Osteoblast (primary cell): Measurements from ENCODE around the gene SMTN. TPM values are rescaled to one million over a fixed set of nuclear protein-coding genes. Genes with fewer than 3 reads are reported as not detected.
"Not testable (repeated sequence)": the region's sequence is repeated elsewhere in the genome, so short reads cannot be mapped to it uniquely, and the experiment has no call there.

ENCODE experiments used
- DNase-seq: peaks from one replicate; pipeline ENCODE4 v3.0.0; 2011; ENCODE audit warnings: low spot score, mixed read lengths; ENCODE audit not compliant: insufficient read length; ENCODE audit errors: missing footprints
- H2AFZ ChIP-seq: 2 replicates; pipeline ENCODE4 v1.6.0; 2011; ENCODE audit warnings: mild to moderate bottlenecking, low read length
- H3K27ac ChIP-seq: 2 replicates; pipeline ENCODE4 v1.5.1; 2011; ENCODE audit warnings: mild to moderate bottlenecking, low read depth, low read length, moderate library complexity
- H3K27me3 ChIP-seq: 2 replicates; pipeline ENCODE4 v1.6.0; 2012; ENCODE audit warnings: mild to moderate bottlenecking, control low read depth, inconsistent platforms, low read length, moderate library complexity; ENCODE audit not compliant: insufficient read depth
- H3K36me3 ChIP-seq: 2 replicates; pipeline ENCODE4 v1.5.1; 2011; ENCODE audit warnings: mild to moderate bottlenecking, low read length, control low read depth, moderate library complexity; ENCODE audit not compliant: insufficient read depth
- H3K4me1 ChIP-seq: 2 replicates; pipeline ENCODE4 v1.5.1; 2011; ENCODE audit warnings: mild to moderate bottlenecking, low read length, control low read depth, moderate library complexity; ENCODE audit not compliant: insufficient read depth
- H3K4me2 ChIP-seq: 2 replicates; pipeline ENCODE4 v1.6.0; 2011; ENCODE audit warnings: mild to moderate bottlenecking, low read length; ENCODE audit not compliant: insufficient read depth
- H3K4me3 ChIP-seq: fragments of 200-600 bp; sonication (generic); 3 replicates; pipeline ENCODE4 v1.5.1; 2012; ENCODE audit warnings: mild to moderate bottlenecking, low read length, inconsistent platforms; ENCODE audit not compliant: insufficient read depth
- H3K79me2 ChIP-seq: 2 replicates; pipeline ENCODE4 v1.6.0; 2012; ENCODE audit warnings: mild to moderate bottlenecking, low read length, control low read depth, inconsistent platforms; ENCODE audit not compliant: insufficient read depth
- H3K9me3 ChIP-seq: 2 replicates; pipeline ENCODE4 v1.5.1; 2011; ENCODE audit warnings: low read depth, low read length, control low read depth
- H4K20me1 ChIP-seq: 2 replicates; pipeline ENCODE4 v1.6.0; 2012; ENCODE audit warnings: mild to moderate bottlenecking, low read length, control low read depth; ENCODE audit not compliant: insufficient read depth
- total RNA-seq: library from RNA; depleted of rRNA; stranded (reverse); fragments of >200 nt; gene quantifications from 2 replicates; pipeline ENCODE4 v1.2.3, GENCODE V29; 2012
- TF ChIP-seq, protein P1 (sequence below): IDR thresholded peaks from 2 replicates; pipeline ENCODE4 v1.5.1; 2011; ENCODE audit warnings: mild to moderate bottlenecking, low read depth, low read length, moderate library complexity; ENCODE audit errors: extremely low read depth

Gene SMTN
- total RNA-seq, 1 donor: 31.5 TPM

DNA sequence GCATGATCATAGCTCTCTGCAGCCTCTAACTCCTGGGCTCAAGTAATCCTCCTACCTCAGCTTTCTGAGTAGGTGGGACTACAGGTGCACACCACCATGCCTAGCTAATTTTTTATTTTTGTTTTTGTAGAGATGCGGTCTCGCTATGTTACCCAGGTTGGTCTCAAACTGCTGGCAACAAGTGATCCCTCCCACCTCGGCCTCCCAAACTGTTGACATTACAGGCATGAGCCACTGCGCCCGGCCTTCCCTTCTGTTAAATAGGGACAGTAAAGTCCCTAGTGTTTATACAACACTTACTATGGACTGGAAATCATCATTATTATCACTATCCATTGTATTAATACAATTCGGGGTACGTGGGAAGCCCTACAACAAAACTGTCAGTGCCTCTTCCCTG lies 13.6 kb downstream of the SMTN start:
- Histone ChIP-seq H3K27me3 (no peaks in the 10 kb centered on the region), H3K9me3 (no peaks in the 10 kb centered on the region), H2AFZ (no peak overlapping the region), H4K20me1 (peaks cover 23% of the 10 kb centered on the region), H3K36me3 (peaks cover 95% of the 10 kb centered on the region), H3K4me1 (no peaks in the 10 kb centered on the region), H3K4me3 (no peak overlapping the region), H3K27ac (no peak overlapping the region), H3K4me2 (no peak overlapping the region), H3K79me2 (peaks cover 54% of the 10 kb centered on the region)
- TF ChIP-seq, protein P1, sequence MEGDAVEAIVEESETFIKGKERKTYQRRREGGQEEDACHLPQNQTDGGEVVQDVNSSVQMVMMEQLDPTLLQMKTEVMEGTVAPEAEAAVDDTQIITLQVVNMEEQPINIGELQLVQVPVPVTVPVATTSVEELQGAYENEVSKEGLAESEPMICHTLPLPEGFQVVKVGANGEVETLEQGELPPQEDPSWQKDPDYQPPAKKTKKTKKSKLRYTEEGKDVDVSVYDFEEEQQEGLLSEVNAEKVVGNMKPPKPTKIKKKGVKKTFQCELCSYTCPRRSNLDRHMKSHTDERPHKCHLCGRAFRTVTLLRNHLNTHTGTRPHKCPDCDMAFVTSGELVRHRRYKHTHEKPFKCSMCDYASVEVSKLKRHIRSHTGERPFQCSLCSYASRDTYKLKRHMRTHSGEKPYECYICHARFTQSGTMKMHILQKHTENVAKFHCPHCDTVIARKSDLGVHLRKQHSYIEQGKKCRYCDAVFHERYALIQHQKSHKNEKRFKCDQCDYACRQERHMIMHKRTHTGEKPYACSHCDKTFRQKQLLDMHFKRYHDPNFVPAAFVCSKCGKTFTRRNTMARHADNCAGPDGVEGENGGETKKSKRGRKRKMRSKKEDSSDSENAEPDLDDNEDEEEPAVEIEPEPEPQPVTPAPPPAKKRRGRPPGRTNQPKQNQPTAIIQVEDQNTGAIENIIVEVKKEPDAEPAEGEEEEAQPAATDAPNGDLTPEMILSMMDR: no peak
- no peak for DNase-seq

DNA sequence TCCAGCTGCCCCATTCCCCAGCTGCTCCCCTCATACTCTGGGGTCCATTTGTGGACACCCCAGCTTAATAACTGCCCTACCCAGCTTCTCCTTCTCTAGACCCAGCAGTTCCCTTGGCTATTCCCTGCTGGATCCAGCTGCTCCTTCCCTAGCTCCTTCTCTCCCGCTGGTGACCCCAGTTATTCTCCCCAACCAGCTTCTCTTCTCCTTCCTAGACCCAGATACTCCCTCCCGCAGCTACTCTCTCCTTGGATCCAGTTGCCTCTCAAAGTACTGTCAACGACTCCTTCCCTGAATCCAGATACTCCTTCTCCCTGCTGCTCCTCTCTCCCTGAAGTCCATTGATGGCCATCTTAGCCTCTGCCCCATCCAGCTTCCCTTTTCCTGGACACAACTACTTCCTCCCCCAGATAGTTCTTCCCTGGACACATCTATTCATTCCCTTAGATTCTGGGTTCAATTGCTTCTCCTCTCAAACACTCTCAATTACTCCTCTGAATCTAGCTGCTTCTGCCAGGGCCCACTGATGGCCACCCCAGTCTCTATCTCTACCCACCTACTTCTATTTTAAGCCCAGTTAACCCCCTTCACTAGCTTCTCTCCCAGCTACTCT lies 14.6 kb downstream of the SMTN start:
- no peak overlapping the region for H3K4me2 ChIP-seq
- H3K27ac ChIP-seq: no peak overlapping the region
- H3K4me3 ChIP-seq: no peak overlapping the region
- no peaks in the 10 kb centered on the region for H3K9me3 ChIP-seq
- peaks cover 16% of the 10 kb centered on the region for H4K20me1 ChIP-seq
- H3K27me3 ChIP-seq: no peaks in the 10 kb centered on the region
- peak; percentile 84 for DNase-seq
- TF ChIP-seq, protein P1: no peak
- peaks cover 46% of the 10 kb centered on the region for H3K79me2 ChIP-seq
- H3K36me3 ChIP-seq: peaks cover 92% of the 10 kb centered on the region
- no peak overlapping the region for H2AFZ ChIP-seq
- no peaks in the 10 kb centered on the region for H3K4me1 ChIP-seq

DNA sequence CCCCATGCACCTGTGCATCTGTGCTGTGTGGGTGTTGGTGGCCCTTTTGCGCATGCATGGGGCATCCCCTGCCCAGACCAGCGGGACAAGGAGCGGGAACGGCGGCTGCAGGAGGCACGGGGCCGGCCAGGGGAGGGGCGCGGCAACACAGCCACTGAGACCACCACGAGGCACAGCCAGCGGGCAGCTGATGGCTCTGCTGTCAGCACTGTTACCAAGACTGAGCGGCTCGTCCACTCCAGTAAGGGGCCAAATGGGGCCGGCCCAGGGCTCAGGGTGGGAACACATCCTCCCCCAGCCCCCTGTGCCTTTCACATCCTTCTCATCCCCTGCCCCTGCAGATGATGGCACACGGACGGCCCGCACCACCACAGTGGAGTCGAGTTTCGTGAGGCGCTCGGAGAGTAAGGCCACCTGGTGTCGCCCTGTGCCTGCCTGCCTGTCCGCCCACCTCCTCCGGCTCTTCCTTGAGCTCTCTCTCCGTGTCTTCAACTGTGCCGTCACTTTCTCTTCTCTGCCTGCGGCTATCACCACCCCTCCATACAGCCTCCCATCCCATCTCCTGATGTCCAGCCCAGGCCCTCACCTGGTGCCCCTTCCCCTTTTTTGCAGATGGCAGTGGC lies 15.7 kb downstream of the SMTN start:
- peak; percentile 70 for DNase-seq
- Histone ChIP-seq H3K4me3 (no peak overlapping the region), H2AFZ (no peak overlapping the region), H4K20me1 (peaks cover 16% of the 10 kb centered on the region), H3K27me3 (no peaks in the 10 kb centered on the region), H3K36me3 (peaks cover 89% of the 10 kb centered on the region), H3K27ac (no peak overlapping the region), H3K4me1 (peaks cover 1% of the 10 kb centered on the region), H3K9me3 (no peaks in the 10 kb centered on the region), H3K79me2 (peaks cover 39% of the 10 kb centered on the region), H3K4me2 (no peak overlapping the region)
- TF ChIP-seq, protein P1: no peak

DNA sequence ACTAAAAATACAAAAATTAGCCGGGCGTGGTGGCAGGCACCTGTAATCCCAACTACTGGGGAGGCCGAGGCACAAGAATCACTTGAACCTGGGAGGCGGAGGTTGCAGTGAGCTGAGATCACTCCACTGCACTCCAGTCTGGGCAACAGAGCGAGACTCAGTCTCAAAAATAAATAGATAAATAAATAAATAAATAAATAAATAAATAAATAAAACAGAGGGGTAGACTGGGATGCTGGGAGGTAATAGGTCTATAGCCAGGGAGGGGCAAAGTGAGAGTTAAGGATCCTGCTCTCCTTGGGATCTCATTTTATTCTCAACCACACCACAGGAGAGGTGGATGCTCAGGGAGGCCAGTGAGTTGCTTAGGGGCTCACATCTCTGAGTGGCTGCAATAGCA lies 16.4 kb downstream of the SMTN start:
- H4K20me1 ChIP-seq: peaks cover 11% of the 10 kb centered on the region
- not testable (repeated sequence) for H3K27ac ChIP-seq, H3K4me3 ChIP-seq, H2AFZ ChIP-seq, H3K4me1 ChIP-seq, H3K9me3 ChIP-seq, H3K4me2 ChIP-seq, DNase-seq, H3K27me3 ChIP-seq
- H3K79me2 ChIP-seq: peaks cover 32% of the 10 kb centered on the region
- peaks cover 84% of the 10 kb centered on the region for H3K36me3 ChIP-seq
